Measurements from ENCODE around the gene DRD2. TPM values are rescaled to one million over a fixed set of nuclear protein-coding genes. Genes with fewer than 3 reads are reported as not detected.

Gene DRD2
- total RNA-seq, 2 donors from 2014 or later: not detected

DNA sequence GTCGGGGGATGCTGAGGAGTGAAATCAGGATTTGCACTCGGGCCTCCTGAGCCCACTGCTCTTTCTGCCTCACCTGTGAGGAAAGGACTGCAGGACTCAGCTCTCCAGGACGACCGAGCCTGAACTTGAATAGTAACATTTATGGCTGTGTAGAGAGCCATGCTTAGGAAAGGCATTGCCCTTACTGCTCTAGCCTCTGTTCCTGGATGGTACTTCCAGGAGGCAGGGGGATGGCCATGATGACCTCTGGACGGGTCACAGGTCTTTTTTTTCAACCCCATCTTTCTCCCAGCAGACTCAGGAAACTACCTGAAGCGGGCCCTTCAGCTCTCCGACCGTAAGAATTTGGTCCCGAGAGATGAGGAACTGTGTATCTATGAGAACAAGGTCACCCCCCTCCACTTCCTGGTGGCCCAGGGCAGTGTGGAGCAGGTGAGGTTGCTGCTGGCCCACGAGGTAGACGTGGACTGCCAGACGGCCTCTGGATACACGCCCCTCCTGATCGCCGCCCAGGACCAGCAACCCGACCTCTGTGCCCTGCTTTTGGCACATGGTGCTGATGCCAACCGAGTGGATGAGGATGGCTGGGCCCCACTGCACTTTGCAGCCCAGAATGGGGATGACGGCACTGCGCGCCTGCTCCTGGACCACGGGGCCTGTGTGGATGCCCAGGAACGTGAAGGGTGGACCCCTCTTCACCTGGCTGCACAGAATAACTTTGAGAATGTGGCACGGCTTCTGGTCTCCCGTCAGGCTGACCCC, 76.3 kb downstream of the DRD2 start:
- DNase-seq: no peak
- Mint-ChIP-seq H3K4me1 (no peaks in the 10 kb centered on the region), H3K36me3 (ENCODE audit: low read depth) (no peaks in the 10 kb centered on the region), H3K27me3 (no peaks in the 10 kb centered on the region), H3K27ac (no peak overlapping the region), H3K4me3 (no peak overlapping the region)
- no peak for ATAC-seq
- no peaks in the 10 kb centered on the region for H3K9me3 ChIP-seq (ENCODE audit: control insufficient read depth, low read length, poor library complexity, severe bottlenecking)

DNA sequence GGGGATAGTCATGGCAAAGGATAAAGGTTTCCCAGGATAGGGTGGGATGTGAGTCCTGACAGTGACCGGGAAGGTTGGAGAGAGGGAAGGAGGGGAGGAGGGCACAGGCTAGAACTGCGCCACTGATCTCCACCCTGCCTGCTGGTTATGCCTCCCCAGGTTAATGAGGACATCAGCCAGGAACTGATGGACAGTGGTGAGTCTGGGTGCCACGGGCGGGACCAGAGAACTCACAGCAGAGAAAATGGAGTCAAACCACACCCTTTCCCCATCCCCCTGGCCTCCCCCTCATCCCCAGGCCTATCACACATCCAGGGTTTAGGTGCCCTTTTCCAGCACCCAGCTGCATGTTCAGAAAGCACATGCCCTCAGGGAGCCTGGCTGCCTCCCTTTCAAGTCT, 77.4 kb downstream of the DRD2 start:
- no peaks in the 10 kb centered on the region for H3K9me3 ChIP-seq (ENCODE audit: control insufficient read depth, low read length, poor library complexity, severe bottlenecking)
- H3K4me3 Mint-ChIP-seq: no peak overlapping the region
- ATAC-seq (no peak), DNase-seq (no peak)
- no peaks in the 10 kb centered on the region for H3K36me3 Mint-ChIP-seq (ENCODE audit: low read depth)
- H3K27me3 Mint-ChIP-seq: no peaks in the 10 kb centered on the region
- H3K27ac Mint-ChIP-seq: no peak overlapping the region
- H3K4me1 Mint-ChIP-seq: no peaks in the 10 kb centered on the region

- H3K4me1 Mint-ChIP-seq: no peaks in the 10 kb centered on the region
- DNase-seq: no peak
- no peak overlapping the region for H3K4me3 Mint-ChIP-seq
- no peaks in the 10 kb centered on the region for H3K36me3 Mint-ChIP-seq (ENCODE audit: low read depth)
- no peaks in the 10 kb centered on the region for H3K27me3 Mint-ChIP-seq
- no peak for ATAC-seq
- no peaks in the 10 kb centered on the region for H3K9me3 ChIP-seq (ENCODE audit: control insufficient read depth, low read length, poor library complexity, severe bottlenecking)
- H3K27ac Mint-ChIP-seq: no peak overlapping the region
Observed at GRCh38 chr11:113397212-113397611, 78.0 kb downstream of the DRD2 start.

DNA sequence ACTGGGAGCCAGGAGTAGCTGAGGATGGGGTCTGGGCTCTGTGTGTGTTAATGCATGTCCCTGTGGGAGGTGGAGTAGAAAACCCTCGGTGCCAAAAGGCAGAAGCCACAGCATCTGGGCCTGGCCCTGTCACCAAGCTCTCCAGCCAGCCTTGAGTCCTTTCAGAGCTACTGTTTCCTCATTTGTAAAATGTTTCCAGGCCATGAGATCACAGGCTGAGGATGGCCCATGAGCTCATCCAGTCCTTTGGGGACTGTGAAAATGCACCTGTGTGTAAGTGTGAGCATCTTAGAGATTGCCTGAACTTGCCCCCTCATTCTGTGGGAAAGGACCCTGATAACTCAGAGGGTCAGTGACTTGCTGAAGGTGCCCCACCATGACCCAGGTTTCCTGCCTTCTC, 78.5 kb downstream of the DRD2 start:
- Mint-ChIP-seq H3K36me3 (ENCODE audit: low read depth) (no peaks in the 10 kb centered on the region), H3K27ac (no peak overlapping the region), H3K4me3 (no peak overlapping the region), H3K27me3 (no peaks in the 10 kb centered on the region), H3K4me1 (no peaks in the 10 kb centered on the region)
- ATAC-seq: no peak
- no peak for DNase-seq
- H3K9me3 ChIP-seq (ENCODE audit: control insufficient read depth, low read length, poor library complexity, severe bottlenecking): no peaks in the 10 kb centered on the region

DNA sequence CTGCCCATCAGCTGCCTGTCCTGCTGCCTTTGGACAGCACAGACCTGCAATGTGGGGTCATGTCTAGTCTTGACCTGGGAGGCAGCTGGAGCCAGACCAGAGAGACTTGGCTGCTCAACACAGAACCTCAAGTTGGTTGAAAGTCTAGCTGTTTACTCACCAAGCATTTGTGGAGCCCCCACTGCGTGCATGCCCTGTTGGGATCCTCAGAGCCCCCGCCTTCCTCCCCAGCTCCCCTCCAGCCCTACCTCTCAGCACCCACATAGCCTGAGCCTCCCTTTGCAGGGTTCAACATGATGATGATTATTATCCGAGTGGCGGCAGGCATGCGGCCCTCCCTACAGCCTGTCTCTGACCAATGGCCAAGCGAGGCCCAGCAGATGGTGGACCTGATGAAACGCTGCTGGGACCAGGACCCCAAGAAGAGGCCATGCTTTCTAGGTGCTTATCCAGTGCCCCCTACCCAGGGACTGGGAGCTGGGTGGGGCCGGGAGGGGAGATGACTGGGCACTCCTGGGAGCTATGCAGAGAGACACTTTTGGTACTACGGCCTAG, 79.3 kb downstream of the DRD2 start:
- no peak overlapping the region for H3K27ac Mint-ChIP-seq
- ATAC-seq (no peak), DNase-seq (no peak)
- H3K36me3 Mint-ChIP-seq (ENCODE audit: low read depth): no peaks in the 10 kb centered on the region
- no peaks in the 10 kb centered on the region for H3K4me1 Mint-ChIP-seq
- H3K9me3 ChIP-seq (ENCODE audit: control insufficient read depth, low read length, poor library complexity, severe bottlenecking): no peaks in the 10 kb centered on the region
- H3K4me3 Mint-ChIP-seq: no peak overlapping the region
- H3K27me3 Mint-ChIP-seq: no peaks in the 10 kb centered on the region

DNA sequence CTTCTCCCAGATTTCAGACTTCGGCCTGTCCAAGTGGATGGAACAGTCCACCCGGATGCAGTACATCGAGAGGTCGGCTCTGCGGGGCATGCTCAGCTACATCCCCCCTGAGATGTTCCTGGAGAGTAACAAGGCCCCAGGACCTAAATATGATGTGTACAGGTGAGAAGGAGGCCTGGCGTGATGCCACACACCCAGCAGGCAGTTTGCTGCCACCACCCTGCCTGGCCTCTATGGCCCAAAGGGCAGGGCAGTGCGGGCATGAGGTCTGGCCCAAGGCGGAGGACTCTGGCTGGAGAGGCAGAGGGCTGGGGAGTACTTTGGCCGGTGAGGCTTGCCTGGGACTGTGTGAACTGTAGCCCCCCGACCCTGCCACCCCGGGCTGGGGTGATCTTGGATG, 80.3 kb downstream of the DRD2 start:
- ATAC-seq: no peak
- H3K9me3 ChIP-seq (ENCODE audit: control insufficient read depth, low read length, poor library complexity, severe bottlenecking): no peaks in the 10 kb centered on the region
- Mint-ChIP-seq H3K27ac (no peak overlapping the region), H3K36me3 (ENCODE audit: low read depth) (no peaks in the 10 kb centered on the region), H3K4me3 (no peak overlapping the region), H3K27me3 (no peaks in the 10 kb centered on the region), H3K4me1 (no peaks in the 10 kb centered on the region)
- no peak for DNase-seq

- Mint-ChIP-seq H3K36me3 (ENCODE audit: low read depth) (no peaks in the 10 kb centered on the region), H3K4me3 (no peak overlapping the region), H3K27me3 (no peaks in the 10 kb centered on the region), H3K4me1 (no peaks in the 10 kb centered on the region), H3K27ac (no peak overlapping the region)
- no peaks in the 10 kb centered on the region for H3K9me3 ChIP-seq (ENCODE audit: control insufficient read depth, low read length, poor library complexity, severe bottlenecking)
- DNase-seq: no peak
- no peak for ATAC-seq
Observed at GRCh38 chr11:113393501-113393985, 81.7 kb downstream of the DRD2 start.

DNA sequence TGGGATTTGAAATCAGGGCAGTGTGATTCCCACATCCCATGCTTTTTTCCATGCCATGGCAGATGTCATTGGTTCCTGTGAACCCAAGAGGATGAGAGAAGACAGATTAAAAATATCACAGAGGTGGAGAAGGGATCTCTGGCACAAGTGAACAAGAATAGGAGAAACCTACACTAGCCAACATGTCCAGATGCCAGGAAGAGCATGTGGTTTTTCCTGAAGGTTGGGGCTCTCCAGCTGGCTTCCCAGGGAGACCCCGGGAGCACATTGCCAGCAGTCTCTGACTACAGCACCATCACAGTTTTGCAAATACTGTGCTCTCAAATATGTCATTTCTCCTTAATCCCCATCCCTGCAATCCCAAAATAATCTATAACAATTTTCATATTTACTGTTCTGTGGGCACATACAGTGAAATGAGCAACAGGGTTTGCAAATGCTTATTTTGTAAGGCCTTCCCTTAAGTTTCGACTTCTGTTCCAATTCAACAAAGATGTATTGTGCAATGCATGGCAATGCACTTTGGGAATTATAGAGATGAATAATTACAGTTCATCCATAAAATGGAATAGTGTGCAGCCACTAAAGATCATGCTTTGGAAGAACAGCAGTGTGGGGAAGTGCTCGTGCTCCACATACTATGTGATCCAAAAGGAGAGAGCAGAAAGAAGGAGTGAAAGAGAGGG, 82.8 kb downstream of the DRD2 start:
- H3K36me3 Mint-ChIP-seq (ENCODE audit: low read depth): no peaks in the 10 kb centered on the region
- H3K9me3 ChIP-seq (ENCODE audit: control insufficient read depth, low read length, poor library complexity, severe bottlenecking): no peaks in the 10 kb centered on the region
- no peaks in the 10 kb centered on the region for H3K4me1 Mint-ChIP-seq
- ATAC-seq (no peak), DNase-seq (no peak)
- H3K4me3 Mint-ChIP-seq: no peak overlapping the region
- no peaks in the 10 kb centered on the region for H3K27me3 Mint-ChIP-seq
- H3K27ac Mint-ChIP-seq: no peak overlapping the region

DNA sequence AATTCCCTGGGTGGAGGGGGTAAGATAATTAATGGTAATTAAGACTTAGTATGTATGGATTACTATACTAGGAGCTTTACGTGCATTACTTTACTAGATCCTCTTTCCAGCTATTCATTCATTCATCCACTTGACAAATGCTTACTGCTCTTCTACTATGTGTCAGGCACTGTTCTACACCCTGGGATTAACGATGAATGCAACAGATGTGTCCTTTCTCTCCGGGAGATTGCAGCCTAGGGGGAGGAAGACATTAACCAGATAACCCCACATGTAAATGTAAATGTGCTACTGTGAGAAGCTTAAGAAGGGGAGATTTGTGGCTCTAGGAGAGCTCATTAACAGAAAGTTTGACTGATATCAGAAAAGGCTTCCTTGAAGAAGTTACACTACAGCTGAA, 85.9 kb downstream of the DRD2 start:
- H3K36me3 Mint-ChIP-seq (ENCODE audit: low read depth): peaks cover 2% of the 10 kb centered on the region
- no peak overlapping the region for H3K27ac Mint-ChIP-seq
- ATAC-seq (no peak), DNase-seq (no peak)
- peaks cover 5% of the 10 kb centered on the region for H3K27me3 Mint-ChIP-seq
- peaks cover 3% of the 10 kb centered on the region for H3K4me1 Mint-ChIP-seq
- H3K4me3 Mint-ChIP-seq: no peak overlapping the region
- no peaks in the 10 kb centered on the region for H3K9me3 ChIP-seq (ENCODE audit: control insufficient read depth, low read length, poor library complexity, severe bottlenecking)

DNA sequence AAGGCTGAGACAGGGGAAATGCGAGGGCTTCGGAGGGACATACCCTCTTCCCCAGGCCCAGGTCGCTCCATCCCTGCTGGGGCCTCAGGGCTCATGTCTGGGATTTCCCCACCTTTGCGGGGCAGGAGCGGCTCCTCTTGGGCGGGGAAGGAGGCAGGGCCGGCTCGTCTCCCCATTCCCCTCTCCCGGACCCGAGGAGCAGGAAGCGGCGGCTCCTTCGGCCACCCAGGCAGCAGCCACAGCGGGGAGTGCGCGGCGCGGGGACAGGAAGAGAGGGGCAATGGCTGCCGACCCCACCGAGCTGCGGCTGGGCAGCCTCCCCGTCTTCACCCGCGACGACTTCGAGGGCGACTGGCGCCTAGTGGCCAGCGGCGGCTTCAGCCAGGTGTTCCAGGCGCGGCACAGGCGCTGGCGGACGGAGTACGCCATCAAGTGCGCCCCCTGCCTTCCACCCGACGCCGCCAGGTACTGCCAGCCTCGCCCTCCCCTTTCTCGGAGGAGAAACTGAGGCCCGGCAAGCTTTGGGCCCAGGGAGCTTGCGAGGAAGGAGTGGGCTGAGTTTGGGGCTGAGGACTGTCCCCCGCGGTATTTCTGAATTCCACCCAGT, 87.5 kb downstream of the DRD2 start, which contains the start of gene ANKK1:
Gene ANKK1, plus strand, starts transcription at position 175 of the 607 bp plus-strand sequence. Its CDS starts 106 bp downstream, at position 281.
- Mint-ChIP-seq H3K36me3 (ENCODE audit: low read depth) (peaks cover 2% of the 10 kb centered on the region), H3K4me3 (no peak within 1 kb of the TSS), H3K27me3 (peaks cover 5% of the 10 kb centered on the region), H3K4me1 (peaks cover 3% of the 10 kb centered on the region), H3K27ac (no peak within 1 kb of the TSS)
- no peak for ATAC-seq
- no peak for DNase-seq
- H3K9me3 ChIP-seq (ENCODE audit: control insufficient read depth, low read length, poor library complexity, severe bottlenecking): no peaks in the 10 kb centered on the region

GRCh38 chr11:113386866-113387265, 88.3 kb downstream of the DRD2 start:
- Mint-ChIP-seq H3K36me3 (ENCODE audit: low read depth) (peaks cover 2% of the 10 kb centered on the region), H3K27ac (no peak overlapping the region), H3K4me1 (peaks cover 3% of the 10 kb centered on the region), H3K27me3 (peaks cover 5% of the 10 kb centered on the region), H3K4me3 (no peak overlapping the region)
- ATAC-seq (no peak), DNase-seq (no peak)
- H3K9me3 ChIP-seq (ENCODE audit: control insufficient read depth, low read length, poor library complexity, severe bottlenecking): no peaks in the 10 kb centered on the region

- Mint-ChIP-seq H3K4me3 (no peak overlapping the region), H3K4me1 (peaks cover 3% of the 10 kb centered on the region), H3K36me3 (ENCODE audit: low read depth) (peaks cover 2% of the 10 kb centered on the region), H3K27ac (no peak overlapping the region), H3K27me3 (peaks cover 5% of the 10 kb centered on the region)
- DNase-seq (no peak), ATAC-seq (no peak)
- no peaks in the 10 kb centered on the region for H3K9me3 ChIP-seq (ENCODE audit: control insufficient read depth, low read length, poor library complexity, severe bottlenecking)
Observed at GRCh38 chr11:113385749-113386148, 89.4 kb downstream of the DRD2 start.

- Mint-ChIP-seq H3K4me3 (no peak overlapping the region), H3K36me3 (ENCODE audit: low read depth) (peaks cover 2% of the 10 kb centered on the region), H3K27ac (no peak overlapping the region), H3K4me1 (peaks cover 3% of the 10 kb centered on the region), H3K27me3 (peaks cover 5% of the 10 kb centered on the region)
- H3K9me3 ChIP-seq (ENCODE audit: control insufficient read depth, low read length, poor library complexity, severe bottlenecking): no peaks in the 10 kb centered on the region
- DNase-seq (no peak), ATAC-seq (no peak)
Observed at GRCh38 chr11:113384551-113384950, 90.6 kb downstream of the DRD2 start.

Measured in T-helper 17 cell (primary cell).